Small intestine (tissue), 7 donors: ENCODE results near the gene CENPE. TPM values are rescaled to one million over a fixed set of nuclear protein-coding genes. Genes with fewer than 3 reads are reported as not detected.
"Not testable (repeated sequence)": the region's sequence is repeated elsewhere in the genome, so short reads cannot be mapped to it uniquely, and the experiment has no call there.

Experiments used
- DNase-seq, 2 donors: peaks; one replicate each; pipeline versions ENCODE4 v3.0.0 to v3.0.0-alpha.2; 2013
- FAIRE-seq: peaks from 2 replicates; lab custom pipeline; 2012; peaks lifted over from hg19 to GRCh38; lab: Jason Lieb, UNC
- H3K27ac ChIP-seq, 3 donors: one replicate each; pipeline ENCODE4 v1.5.1; 2013; ENCODE audit warnings: low read length in 2 of 3, mild to moderate bottlenecking in 2 of 3, control low read depth in 1 of 3, inconsistent platforms in 1 of 3, low read depth in 1 of 3, moderate library complexity in 1 of 3
- H3K27me3 ChIP-seq, 3 donors: one replicate each; pipeline ENCODE4 v1.6.1; 2013; ENCODE audit warnings: low read length in 3 of 3, inconsistent platforms in 1 of 3; ENCODE audit not compliant: control insufficient read depth in 3 of 3, insufficient read depth in 3 of 3
- H3K36me3 ChIP-seq, 3 donors: one replicate each; pipeline ENCODE4 v1.6.1; 2013; ENCODE audit warnings: low read length in 3 of 3, inconsistent platforms in 1 of 3, low read depth in 1 of 3, mild to moderate bottlenecking in 1 of 3, moderate library complexity in 1 of 3; ENCODE audit not compliant: control insufficient read depth in 3 of 3, insufficient read depth in 2 of 3
- H3K4me1 ChIP-seq, 3 donors: one replicate each; pipeline ENCODE4 v1.6.1; 2013; ENCODE audit warnings: low read length in 2 of 3, inconsistent platforms in 1 of 3, low read depth in 1 of 3, mild to moderate bottlenecking in 1 of 3, moderate library complexity in 1 of 3; ENCODE audit not compliant: control insufficient read depth in 3 of 3, insufficient read depth in 2 of 3
- H3K4me3 ChIP-seq, 3 donors: one replicate each; pipeline ENCODE4 v1.5.1; 2013; ENCODE audit warnings: low read length in 3 of 3, control low read depth in 1 of 3, inconsistent platforms in 1 of 3, low read depth in 1 of 3, mild to moderate bottlenecking in 1 of 3, moderate library complexity in 1 of 3
- H3K9me3 ChIP-seq, 2 donors: one replicate each; pipeline ENCODE4 v1.6.1; 2013; ENCODE audit warnings: low read depth in 1 of 2, low read length in 1 of 2; ENCODE audit not compliant: control insufficient read depth in 2 of 2, insufficient read depth in 1 of 2
- WGBS, 3 donors: extraction: QIAGEN DNeasy Blood & Tissue Kit; methylation state at CpG; one replicate each; pipeline ENCODE4 v1.1.7; 2013; 5-methylcytosine and 5-hydroxymethylcytosine counted together
- polyA plus RNA-seq, 4 donors: library from polyadenylated mRNA; stranded (reverse) in 3 of 4; unstranded in 1 of 4; fragments of 200-250 nt in 3 of 4; fragments of 120-200 nt in 1 of 4; gene quantifications; one replicate each; pipeline versions ENCODE4 v1.2.1 to v1.2.3, GENCODE V29; 2013
- donor health status: healthy with polysubstance abuse.
- donor health status: control.
- donor health status: control.
- donor health status: Bipolar disorder and iron deficiency.
- donor health status: healthy.

The CENPE gene
- polyA plus RNA-seq, 4 donors = under 0.01 to 5.9 (median 3.2) TPM

GRCh38 chr4:103199009-103199408 lies 866 bp upstream of the CENPE start:
- Histone ChIP-seq H3K36me3 (no peaks in the 10 kb centered on the region), H3K4me1 (peaks cover 0 to 13% (median 2%) of the 10 kb centered on the region in 3 donors), H3K4me3 (peak overlapping the region in 1 of 3 donors; percentile 88), H3K27ac (no peak overlapping the region), H3K9me3 (no peaks in the 10 kb centered on the region), H3K27me3 (no peaks in the 10 kb centered on the region)
- 68 to 84% (median 68%) methylated on average over 9 of the region's 9 CpGs for WGBS, 3 donors
- FAIRE-seq (no peak), DNase-seq (no peak)

- FAIRE-seq = no peak
- WGBS, 3 donors = 0 to 1% (median 0%) methylated on average over 9 of the region's 9 CpGs
- Histone ChIP-seq H3K4me3 (peak overlapping the region; percentile 67 to 88 (median 82)), H3K4me1 (peaks cover 0 to 13% (median 2%) of the 10 kb centered on the region in 3 donors), H3K9me3 (no peaks in the 10 kb centered on the region), H3K36me3 (no peaks in the 10 kb centered on the region), H3K27me3 (no peaks in the 10 kb centered on the region), H3K27ac (peak overlapping the region in 2 of 3 donors; percentile 68 to 83)
- no peak for DNase-seq
Measured at GRCh38 chr4:103197765-103198110, 405 bp downstream of the CENPE start.

- 91 to 93% (median 93%) methylated on average over 2 of the region's 2 CpGs for WGBS, 3 donors
Measured at GRCh38 chr4:103193457-103193856, 4.7 kb downstream of the CENPE start.

GRCh38 chr4:103171006-103171405 lies 27.1 kb downstream of the CENPE start:
- Histone ChIP-seq H3K4me1 (no peaks in the 10 kb centered on the region), H3K4me3 (no peak overlapping the region), H3K27ac (no peak overlapping the region), H3K9me3 (peaks cover 0 to 14% of the 10 kb centered on the region in 2 donors), H3K36me3 (peaks cover 0 to 10% (median 0%) of the 10 kb centered on the region in 3 donors), H3K27me3 (no peaks in the 10 kb centered on the region)
- DNase-seq = no peak
- FAIRE-seq = no peak

More at GRCh38 chr4:103193457-103193856, 4.7 kb downstream of the CENPE start:
- no peak for FAIRE-seq
- no peaks in the 10 kb centered on the region for H3K27me3 ChIP-seq
- DNase-seq = no peak
- peaks cover 0 to 2% (median 0%) of the 10 kb centered on the region in 3 donors for H3K36me3 ChIP-seq
- peaks cover 0 to 5% (median 2%) of the 10 kb centered on the region in 3 donors for H3K4me1 ChIP-seq
- no peak overlapping the region for H3K27ac ChIP-seq
- no peaks in the 10 kb centered on the region for H3K9me3 ChIP-seq
- no peak overlapping the region for H3K4me3 ChIP-seq

- not testable (repeated sequence) for H3K27ac ChIP-seq, FAIRE-seq, H3K4me1 ChIP-seq, H3K4me3 ChIP-seq, DNase-seq, H3K27me3 ChIP-seq
- Histone ChIP-seq H3K36me3 (peaks cover 0 to 10% (median 0%) of the 10 kb centered on the region in 3 donors), H3K9me3 (peaks cover 0 to 14% of the 10 kb centered on the region in 2 donors)
- 93 to 98% (median 94%) methylated on average over 2 of the region's 2 CpGs for WGBS, 3 donors
Measured at GRCh38 chr4:103169750-103170149, 28.4 kb downstream of the CENPE start.

GRCh38 chr4:103168993-103169392 lies 29.1 kb downstream of the CENPE start:
- WGBS, 3 donors = 97 to 100% (median 98%) methylated on average over 1 of the region's 1 CpG
- Histone ChIP-seq H3K4me1 (no peaks in the 10 kb centered on the region), H3K36me3 (peaks cover 0 to 10% (median 0%) of the 10 kb centered on the region in 3 donors), H3K9me3 (peaks cover 0 to 14% of the 10 kb centered on the region in 2 donors), H3K27ac (no peak overlapping the region), H3K27me3 (no peaks in the 10 kb centered on the region), H3K4me3 (no peak overlapping the region)
- DNase-seq (no peak), FAIRE-seq (no peak)

GRCh38 chr4:103162176-103162575 lies 36.0 kb downstream of the CENPE start:
- Histone ChIP-seq H3K4me1 (no peaks in the 10 kb centered on the region), H3K27me3 (no peaks in the 10 kb centered on the region), H3K9me3 (no peaks in the 10 kb centered on the region), H3K4me3 (no peak overlapping the region), H3K36me3 (peaks cover 0 to 3% (median 0%) of the 10 kb centered on the region in 3 donors), H3K27ac (no peak overlapping the region)
- 96 to 99% (median 96%) methylated on average over 2 of the region's 2 CpGs for WGBS, 3 donors
- FAIRE-seq (no peak), DNase-seq (no peak)

GRCh38 chr4:103158760-103159159 lies 39.4 kb downstream of the CENPE start:
- Histone ChIP-seq H3K9me3 (no peaks in the 10 kb centered on the region), H3K27me3 (no peaks in the 10 kb centered on the region), H3K4me1 (no peaks in the 10 kb centered on the region), H3K4me3 (no peak overlapping the region), H3K36me3 (peaks cover 0 to 3% (median 0%) of the 10 kb centered on the region in 3 donors), H3K27ac (no peak overlapping the region)
- no peak for FAIRE-seq
- WGBS, 3 donors = 78 to 91% (median 89%) methylated on average over 4 of the region's 4 CpGs
- DNase-seq = no peak

GRCh38 chr4:103156106-103156505 lies 42.0 kb downstream of the CENPE start:
- Histone ChIP-seq H3K4me1 (no peaks in the 10 kb centered on the region), H3K9me3 (no peaks in the 10 kb centered on the region), H3K27me3 (no peaks in the 10 kb centered on the region), H3K4me3 (no peak overlapping the region), H3K27ac (no peak overlapping the region), H3K36me3 (no peaks in the 10 kb centered on the region)
- no peak for FAIRE-seq
- WGBS, 3 donors = 95 to 97% (median 96%) methylated on average over 3 of the region's 3 CpGs
- DNase-seq = no peak
